Activated CD8-positive, alpha-beta memory T cell treated with anti-CD3 and anti-CD28 coated beads for 1 hour (primary cell): ENCODE results near the gene GPD1.
A peak's percentile ranks its signal among the peaks of the same experiment; 100 is the strongest.
"Not testable (repeated sequence)": the region's sequence is repeated elsewhere in the genome, so short reads cannot be mapped to it uniquely, and the experiment has no call there.

Experiments
- DNase-seq, 2 donors: peaks; one replicate each; pipeline ENCODE4 v3.0.0-alpha.2; 2020; ENCODE audit warnings: low read depth in 1 of 2; ENCODE audit errors: extremely low read depth in 1 of 2

Gene GPD1

DNA sequence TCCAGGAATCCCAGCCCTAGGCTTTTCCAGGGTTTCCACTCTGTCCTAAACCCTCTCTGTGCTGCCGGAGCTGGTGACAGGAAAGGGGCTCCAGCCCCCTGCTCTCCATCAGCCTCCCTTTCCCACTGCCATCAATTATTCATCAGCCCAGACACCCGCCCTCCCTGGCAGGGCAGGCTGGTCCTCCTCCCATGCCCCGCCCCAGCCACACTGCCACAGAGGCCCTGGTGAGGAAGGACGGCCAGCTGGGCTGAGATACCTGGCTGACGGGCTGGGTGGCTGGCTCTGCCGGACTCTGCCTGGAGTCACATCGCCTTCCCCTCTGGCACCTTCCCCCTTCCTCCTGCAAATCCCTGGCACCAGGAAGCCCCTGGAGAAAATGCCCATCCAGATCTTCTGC is 30.6 kb upstream of the GPD1 start:
- no peak for DNase-seq

DNA sequence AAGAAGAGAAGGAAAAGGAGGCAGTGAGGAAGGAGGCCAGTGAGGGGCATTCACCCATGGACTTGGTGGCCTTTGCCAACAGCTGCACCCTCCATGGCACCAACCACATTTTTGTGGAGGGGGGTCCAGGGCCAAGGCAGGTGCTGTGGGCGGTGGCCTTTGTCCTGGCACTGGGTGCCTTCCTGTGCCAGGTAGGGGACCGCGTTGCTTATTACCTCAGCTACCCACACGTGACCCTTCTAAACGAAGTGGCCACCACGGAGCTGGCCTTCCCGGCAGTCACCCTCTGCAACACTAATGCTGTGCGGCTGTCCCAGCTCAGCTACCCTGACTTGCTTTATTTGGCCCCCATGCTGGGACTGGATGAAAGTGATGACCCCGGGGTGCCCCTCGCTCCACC is 30.1 kb upstream of the GPD1 start:
- no peak for DNase-seq

DNA sequence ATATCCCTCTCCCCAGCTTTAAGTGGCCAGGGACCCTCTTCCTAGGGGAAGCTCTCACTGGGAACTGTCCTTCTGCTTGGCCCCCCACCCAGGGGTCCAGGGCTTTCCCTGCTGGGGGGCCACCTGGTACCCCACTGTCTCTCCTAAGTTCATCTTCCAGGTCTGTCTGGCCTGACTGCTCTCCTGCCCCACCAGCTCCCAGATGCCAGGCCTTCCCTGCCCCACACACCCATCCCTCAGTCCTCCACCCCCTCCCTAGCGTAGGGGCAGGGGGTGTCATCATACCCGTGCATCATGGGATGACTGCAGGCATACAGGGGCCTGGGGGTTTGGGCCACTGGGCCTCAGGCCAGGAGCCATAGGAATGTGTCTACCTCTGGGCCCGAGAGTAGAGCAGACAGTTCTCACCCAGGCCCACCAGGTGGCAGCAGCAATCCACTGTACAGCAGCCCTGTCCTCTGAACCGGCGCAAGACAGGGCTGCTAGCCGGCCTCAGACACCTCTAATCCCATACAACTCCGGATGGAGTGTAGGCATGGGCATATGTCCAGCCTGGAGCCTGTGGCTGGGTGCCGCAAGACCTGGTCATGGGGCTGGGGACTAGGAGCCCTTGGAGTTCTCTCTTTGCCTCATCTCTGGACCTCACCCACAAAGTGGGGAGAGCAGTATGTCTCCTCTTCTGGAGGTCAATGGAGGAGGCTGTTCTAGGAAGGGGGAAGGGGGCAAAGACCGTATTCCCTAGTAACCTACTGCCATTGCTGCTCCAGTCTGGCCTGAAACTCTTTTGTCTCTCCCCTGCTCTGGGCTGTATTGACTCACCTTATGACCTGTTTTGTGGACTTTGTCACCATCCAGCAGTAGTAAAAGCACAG is 28.6 kb upstream of the GPD1 start:
- DNase-seq = peak; percentile 44 to 71

DNA sequence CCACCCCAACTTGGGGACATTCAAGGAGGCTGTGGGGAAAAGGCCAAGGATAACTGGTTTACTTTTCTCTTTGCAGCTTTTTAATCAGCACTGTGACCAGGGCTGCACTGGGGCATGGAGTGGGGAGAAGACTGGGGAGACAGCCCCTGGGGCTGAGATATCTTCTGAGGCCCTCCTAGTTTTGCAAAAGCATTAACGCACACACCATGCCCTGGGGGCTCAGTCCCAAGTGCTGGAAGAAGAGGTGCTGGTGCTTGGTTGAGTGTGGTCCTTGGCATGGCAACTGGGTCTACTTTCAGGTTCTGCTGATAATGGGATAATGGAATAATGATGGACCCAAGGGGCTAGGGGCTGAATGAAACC is 28.0 kb upstream of the GPD1 start:
- no peak for DNase-seq

DNA sequence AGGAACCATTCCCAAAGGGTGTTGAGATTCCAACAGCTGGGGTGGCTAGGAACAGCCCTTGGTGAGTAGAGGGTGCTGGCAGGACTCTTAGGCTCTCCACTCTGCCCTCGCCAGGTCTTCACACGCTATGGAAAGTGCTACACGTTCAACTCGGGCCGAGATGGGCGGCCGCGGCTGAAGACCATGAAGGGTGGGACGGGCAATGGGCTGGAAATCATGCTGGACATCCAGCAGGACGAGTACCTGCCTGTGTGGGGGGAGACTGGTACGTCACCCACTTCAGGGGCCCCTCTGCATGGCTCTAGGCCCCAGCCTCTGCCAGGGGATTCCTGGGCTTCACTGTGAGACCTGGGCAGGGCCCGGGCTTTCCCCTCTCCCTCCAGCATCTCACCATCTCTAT is 26.7 kb upstream of the GPD1 start:
- DNase-seq = no peak

DNA sequence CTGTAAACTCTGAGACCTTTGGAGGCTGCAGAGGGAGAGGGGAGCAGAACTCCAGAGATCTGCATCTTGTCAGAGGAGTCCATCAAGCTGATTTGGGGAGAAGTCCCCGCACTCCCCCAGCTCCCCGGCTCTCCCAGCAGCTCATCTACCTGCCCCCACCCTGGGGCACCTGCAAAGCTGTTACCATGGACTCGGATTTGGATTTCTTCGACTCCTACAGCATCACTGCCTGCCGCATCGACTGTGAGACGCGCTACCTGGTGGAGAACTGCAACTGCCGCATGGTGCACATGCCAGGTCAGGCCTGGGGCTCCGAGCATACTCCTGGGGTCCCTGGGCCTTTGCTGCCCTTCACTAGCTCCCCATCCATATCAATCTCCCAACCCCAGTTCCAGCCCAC is 25.5 kb upstream of the GPD1 start:
- DNase-seq = no peak

DNA sequence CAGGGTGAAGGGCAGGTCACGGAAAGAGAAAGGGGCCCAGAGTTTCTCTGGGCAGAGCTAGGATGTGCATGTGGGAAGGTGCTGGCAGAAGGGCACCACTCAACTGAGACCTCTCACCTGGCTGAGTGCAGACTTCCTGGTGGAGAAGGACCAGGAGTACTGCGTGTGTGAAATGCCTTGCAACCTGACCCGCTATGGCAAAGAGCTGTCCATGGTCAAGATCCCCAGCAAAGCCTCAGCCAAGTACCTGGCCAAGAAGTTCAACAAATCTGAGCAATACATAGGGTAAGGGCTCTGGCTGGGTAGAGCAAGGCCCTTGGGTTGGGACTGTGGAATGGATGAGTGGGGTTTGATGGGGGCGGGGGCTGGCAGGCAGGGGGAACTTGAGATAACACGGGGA is 24.0 kb upstream of the GPD1 start:
- no peak for DNase-seq

DNA sequence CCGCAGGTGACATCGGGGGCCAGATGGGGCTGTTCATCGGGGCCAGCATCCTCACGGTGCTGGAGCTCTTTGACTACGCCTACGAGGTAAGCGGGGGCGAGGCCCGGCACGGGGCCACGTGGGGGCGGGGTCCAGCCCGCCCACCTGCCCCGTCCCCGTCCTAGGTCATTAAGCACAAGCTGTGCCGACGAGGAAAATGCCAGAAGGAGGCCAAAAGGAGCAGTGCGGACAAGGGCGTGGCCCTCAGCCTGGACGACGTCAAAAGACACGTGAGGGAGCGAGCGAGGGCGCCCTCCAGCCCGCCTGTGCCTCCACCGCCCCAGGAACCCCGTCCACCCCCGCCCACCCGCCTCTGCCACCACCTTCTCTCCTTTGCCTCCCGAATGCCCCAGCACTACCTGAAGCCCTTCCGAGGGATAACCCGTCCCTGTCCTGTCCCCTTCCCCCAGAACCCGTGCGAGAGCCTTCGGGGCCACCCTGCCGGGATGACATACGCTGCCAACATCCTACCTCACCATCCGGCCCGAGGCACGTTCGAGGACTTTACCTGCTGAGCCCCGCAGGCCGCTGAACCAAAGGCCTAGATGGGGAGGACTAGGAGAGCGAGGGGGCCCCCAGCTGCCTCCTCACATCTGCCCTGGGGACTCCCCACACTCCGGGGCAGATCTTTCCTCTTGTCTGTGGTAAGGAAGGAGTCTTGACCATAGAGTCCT is 22.6 kb upstream of the GPD1 start:
- DNase-seq = no peak

DNA sequence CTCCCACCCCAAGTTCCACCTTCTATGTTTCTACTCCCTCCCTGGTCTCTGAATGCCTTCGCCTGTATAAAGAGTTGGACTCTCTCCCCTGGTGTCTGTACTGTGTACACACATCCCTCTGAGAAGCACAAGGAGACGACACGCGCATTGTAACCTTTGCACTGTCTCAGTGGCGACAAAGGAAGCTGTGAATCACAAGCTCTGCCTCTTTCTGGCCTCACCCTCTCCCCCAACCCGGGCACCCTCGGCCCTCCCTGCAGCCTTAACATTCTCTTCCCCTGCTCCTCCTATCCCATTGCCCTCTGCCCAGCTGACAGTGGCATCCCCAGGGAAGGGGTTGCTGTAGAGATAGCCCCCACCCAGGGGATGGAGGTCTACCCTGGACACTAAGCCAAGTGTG is 21.2 kb upstream of the GPD1 start:
- no peak for DNase-seq

DNA sequence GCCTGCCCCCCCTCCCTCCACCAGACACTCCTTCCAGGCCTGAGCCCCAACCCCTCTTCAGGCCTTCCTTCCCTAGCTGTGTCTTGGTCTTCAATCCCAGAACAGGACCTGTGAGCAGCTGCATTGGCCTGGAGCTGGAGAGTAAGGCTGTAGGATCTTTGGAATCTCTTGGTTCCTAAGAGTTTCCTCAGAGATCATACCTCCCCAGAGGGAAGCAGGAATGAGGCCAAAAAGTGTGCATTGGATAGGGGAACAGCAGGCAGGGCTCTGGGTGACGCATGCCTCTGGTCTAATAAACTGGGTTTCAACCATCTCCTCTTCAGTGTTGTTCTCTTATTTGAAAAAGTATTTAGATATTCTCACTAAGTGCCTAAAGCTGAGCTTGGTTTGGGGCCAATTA is 20.5 kb upstream of the GPD1 start:
- no peak for DNase-seq

DNA sequence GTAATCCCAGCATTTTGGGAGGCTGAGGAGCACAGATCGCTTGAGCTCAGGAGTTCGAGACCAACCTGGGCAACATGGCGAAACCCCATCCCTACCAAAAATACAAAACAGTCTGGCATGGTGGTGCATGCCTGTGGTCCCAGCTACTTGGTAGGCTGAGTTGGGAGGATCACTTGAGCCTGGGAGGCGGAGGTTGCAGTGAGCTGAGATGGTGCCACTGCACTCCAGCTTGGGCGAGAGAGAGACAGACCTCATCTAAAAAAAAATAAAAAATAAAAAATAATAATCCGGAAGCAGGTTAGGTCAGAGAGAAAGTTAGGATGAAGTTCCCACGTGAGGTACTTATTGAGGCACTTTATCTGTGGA is 19.4 kb upstream of the GPD1 start:
- DNase-seq = not testable (repeated sequence)

DNA sequence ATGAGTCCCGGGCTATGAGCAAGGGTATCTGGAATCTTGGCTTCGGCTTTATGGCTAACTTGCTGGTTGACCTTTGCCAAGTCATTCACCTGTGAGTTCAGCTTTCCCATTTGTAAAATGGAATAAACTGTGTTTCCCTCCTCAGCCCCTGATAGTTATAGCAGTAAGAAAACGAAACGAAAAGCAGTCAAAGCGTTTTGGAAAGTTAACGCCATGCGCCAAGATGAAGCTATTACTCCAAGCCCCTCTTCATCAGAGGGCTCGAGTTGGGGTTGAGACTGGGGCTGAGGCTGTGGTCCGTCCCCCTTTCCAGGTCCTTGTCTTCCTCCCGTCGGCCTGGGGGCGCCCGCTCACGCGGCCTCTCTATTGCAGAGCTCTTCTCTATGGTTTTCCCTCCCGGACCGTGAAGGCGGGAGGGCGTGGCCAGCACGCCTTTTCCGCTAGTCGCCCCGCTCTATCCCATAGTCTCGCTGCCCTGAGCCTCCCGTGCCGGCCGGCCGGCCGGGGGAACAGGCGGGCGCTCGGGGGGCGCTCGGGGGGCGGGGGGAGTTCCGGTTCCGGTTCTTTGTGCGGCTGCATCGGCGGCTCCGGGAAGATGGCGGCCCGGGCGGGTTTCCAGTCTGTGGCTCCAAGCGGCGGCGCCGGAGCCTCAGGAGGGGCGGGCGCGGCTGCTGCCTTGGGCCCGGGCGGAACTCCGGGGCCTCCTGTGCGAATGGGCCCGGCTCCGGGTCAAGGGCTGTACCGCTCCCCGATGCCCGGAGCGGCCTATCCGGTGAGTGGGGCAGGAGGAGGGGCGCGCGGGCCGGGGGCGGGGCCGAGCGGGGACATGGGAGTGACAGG is 18.8 kb upstream of the GPD1 start, which contains the start of gene SMARCD1:
SMARCD1 (plus strand) TSS at position 568 of the 840 bp plus-strand sequence; CDS start at position 596, 28 bp downstream.
- DNase-seq = peak; percentile 63 to 71

DNA sequence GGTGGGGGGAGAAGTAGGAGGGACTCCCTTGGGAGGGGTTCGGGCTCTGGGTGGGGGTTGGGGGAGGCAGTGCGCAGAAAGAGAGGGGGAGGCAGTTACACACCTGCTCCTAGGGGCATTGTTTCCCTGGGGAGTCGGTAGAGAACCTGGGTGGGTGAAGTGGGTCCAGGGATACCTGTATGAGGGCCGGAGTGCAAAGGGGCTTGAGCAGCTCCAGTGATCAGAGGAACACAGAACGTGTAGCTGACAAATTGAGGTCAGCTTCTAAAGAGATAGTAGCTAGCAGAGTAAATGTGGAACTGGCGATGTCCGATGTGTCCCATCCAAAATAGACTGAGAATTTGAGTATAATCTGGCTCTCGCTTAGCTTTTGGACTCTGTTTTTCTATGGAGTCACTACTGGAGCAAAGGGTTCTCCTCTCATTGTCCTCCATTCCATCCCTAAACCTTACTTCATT is 18.2 kb upstream of the GPD1 start:
- DNase-seq = peak in 1 of 2 donors; percentile 25

DNA sequence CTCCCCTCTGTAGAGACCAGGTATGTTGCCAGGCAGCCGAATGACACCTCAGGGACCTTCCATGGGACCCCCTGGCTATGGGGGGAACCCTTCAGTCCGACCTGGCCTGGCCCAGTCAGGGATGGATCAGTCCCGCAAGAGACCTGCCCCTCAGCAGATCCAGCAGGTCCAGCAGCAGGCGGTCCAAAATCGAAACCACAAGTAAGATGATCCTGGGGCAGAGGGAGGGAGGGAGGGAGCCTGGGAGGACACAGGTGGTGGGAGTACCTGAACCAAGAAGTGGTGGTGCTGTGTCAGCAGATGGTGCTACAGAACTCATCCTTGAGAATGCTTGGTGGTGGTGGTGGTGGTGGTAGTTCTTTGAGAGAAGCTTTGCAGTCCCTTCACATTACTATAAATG is 17.7 kb upstream of the GPD1 start:
- no peak for DNase-seq

DNA sequence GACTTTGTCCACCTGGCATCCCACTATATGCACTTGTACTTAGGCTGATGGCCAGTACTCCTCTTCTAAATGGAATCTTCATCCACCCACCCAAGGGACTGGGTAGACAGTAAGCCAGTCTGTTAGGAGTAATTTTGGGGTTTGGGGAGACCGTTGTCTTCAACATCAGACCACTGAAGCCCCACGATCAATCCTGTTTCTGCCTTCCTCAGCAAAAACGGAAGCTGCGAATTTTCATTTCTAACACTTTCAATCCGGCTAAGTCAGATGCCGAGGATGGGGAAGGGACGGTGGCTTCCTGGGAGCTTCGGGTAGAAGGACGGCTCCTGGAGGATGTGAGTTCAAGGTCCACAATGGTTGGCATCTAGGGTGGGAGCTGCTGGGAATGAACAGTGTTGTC is 16.7 kb upstream of the GPD1 start:
- DNase-seq = no peak

DNA sequence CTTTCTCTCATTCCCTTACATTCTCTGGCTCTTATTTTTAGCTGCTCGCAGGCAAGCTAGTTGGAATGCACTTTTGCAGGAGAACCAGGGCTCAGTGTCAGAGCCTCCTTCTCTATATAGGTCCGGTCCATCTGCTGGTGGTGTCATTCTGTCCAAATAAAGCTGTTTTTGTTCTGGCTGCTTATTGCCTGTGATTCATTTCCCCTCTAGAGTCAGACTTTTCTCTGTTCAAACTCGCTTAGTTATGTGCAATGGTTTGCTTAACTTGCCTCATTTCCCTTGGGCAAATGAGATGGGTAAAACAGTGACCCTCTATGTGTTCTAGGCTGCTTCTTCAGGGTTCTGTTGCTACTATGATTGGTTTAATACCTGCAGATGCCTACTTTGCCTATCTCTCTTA is 15.8 kb upstream of the GPD1 start:
- no peak for DNase-seq

DNA sequence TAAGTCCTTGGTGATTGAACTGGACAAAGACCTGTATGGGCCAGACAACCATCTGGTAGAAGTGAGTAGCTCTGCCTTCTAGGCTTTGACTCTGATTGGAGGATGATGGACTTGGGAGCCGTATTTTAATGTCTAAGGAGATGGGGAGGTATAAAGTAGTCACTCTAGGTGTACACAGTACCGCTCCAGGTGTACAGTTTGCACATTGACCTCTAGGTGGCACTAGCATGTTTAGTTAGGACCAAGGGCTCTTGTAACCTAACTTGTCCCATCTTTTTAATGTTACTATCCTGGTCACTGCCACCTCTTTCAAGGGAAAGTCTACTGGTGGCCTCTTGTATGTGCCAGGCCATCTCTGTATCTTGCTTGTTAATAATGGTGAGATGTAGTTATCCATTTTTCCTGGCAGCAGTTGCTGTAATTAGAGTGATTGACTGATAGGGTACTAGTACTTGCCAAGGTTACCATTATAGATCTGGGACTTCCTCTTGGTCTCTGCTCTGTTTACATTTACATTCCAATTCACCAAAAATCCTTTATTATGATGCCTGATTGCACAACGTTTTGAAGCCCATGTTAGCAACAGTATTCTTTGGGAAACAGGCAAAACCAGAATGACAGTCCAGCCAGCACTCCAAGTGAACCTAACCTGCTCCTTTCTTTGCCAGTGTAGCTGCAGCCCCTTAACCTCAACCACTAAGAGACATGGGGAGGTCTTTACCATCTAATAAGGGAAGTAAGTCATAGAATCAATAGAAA is 15.1 kb upstream of the GPD1 start:
- peak in 1 of 2 donors; percentile 18 for DNase-seq

DNA sequence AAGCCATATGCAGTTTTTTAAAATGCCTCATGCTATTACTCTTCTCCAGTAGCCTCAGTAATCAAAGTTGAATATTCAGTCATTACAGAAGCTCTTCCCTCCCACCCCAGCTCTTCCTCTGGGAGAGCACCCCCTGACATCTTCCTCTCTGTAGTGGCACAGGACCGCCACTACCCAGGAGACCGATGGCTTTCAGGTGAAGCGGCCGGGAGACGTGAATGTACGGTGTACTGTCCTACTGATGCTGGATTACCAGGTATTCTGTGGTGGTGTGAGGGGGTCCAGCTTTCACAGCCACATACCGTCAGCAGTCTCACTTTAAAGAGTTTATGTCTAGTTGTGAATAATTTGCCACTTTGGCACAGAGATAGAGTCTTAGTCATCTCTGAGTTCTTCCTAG is 14.1 kb upstream of the GPD1 start:
- DNase-seq = no peak

DNA sequence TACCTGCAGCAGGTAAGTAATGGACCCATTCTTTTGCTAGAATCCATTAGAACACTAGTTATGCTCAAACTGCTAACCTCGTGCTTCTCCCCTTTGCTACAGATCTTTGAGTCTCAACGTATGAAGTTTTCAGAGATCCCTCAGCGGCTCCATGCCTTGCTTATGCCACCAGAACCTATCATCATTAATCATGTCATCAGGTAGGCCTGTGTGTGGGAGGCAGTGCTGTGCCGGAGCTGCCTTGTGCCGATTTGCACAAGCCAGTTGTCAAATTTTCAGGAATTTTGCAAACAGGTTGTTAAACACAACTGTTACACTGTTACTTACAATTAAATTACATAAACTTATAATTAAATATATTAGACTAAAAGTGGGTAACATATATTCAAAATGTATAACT is 13.4 kb upstream of the GPD1 start:
- no peak for DNase-seq

DNA sequence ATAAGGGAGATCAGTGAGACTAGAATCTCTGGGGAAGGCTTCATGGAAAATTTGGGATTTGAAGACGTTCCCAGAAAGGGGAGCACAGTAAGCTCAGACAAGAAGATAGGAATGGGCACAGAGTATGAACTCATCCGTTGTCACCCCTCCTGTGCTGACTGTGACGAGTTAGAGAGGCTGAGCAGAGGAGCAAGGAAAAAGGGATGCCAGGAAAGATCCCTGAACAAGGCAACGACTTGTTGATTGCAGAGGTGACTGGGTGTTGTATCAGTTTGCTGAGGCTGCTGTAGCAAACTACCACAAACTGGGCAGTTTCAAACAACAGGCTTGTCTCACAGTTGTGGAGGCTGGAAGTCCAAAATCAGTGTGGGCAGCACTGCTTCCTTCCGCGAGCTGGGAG is 5.9 kb upstream of the GPD1 start:
- DNase-seq = no peak
